Gastrocnemius medialis (tissue), 4 donors: Measurements from ENCODE around the gene MMP10.

ENCODE experiments used
- CTCF ChIP-seq, 5 experiments: fragments of 450-650 bp in 3 of 5; fragments of 200-600 bp in 2 of 5; sonication (generic) in 2 of 5; IDR thresholded peaks in 4 of 5; conservative IDR thresholded peaks in 1 of 5; 1 replicate in 4 of 5; 2 replicates in 1 of 5; pipeline ENCODE4 v1.5.1; 2016 to 2019; ENCODE audit warnings: antibody characterized with exemption in 5 of 5, mild to moderate bottlenecking in 3 of 5, moderate library complexity in 3 of 5
- POLR2A ChIP-seq, 2 donors: fragments of 450-650 bp; IDR thresholded peaks; one replicate each; pipeline ENCODE4 v1.6.1; 2017; ENCODE audit warnings: antibody characterized with exemption in 2 of 2, mild to moderate bottlenecking in 2 of 2, moderate library complexity in 2 of 2

GRCh38 chr11:102793677-102794290 is 13.4 kb upstream of the MMP10 start:
- TF ChIP-seq CTCF (IDR thresholded peaks at IDR 0.05 in 4 of 5, conservative IDR thresholded peaks at IDR 0.05 in 1 of 5) (no peak), POLR2A (IDR thresholded peaks at IDR 0.05) (no peak)
